ENCODE results near the gene ADAMTS15.

ADAMTS15 gene

GRCh38 chr11:130459521-130459920 is 11.1 kb downstream of the ADAMTS15 start:
- no peak for TF ChIP-seq CTCF (IDR thresholded peaks at IDR 0.05)
- Histone ChIP-seq H3K27ac (no peak overlapping the region), H3K4me1 (ENCODE audit: control insufficient read depth in 1 of 2, insufficient read depth in 1 of 2, low read depth in 1 of 2, low read length in 1 of 2) (no peaks in the 10 kb centered on the region), H3K36me3 (no peaks in the 10 kb centered on the region), H3K27me3 (peaks cover 12% of the 10 kb centered on the region), H3K4me3 (ENCODE audit: low read depth in 1 of 2, low read length in 1 of 2) (no peak overlapping the region), H3K9me3 (no peaks in the 10 kb centered on the region)

- Histone ChIP-seq H3K27me3 (peaks cover 7% of the 10 kb centered on the region), H3K4me3 (ENCODE audit: low read depth in 1 of 2, low read length in 1 of 2) (no peak overlapping the region), H3K36me3 (no peaks in the 10 kb centered on the region), H3K4me1 (ENCODE audit: control insufficient read depth in 1 of 2, insufficient read depth in 1 of 2, low read depth in 1 of 2, low read length in 1 of 2) (no peaks in the 10 kb centered on the region), H3K27ac (no peak overlapping the region), H3K9me3 (no peaks in the 10 kb centered on the region)
- no peak for TF ChIP-seq CTCF (IDR thresholded peaks at IDR 0.05)
These were observed 13.8 kb downstream of the ADAMTS15 start for GRCh38 chr11:130462101-130462885.

GRCh38 chr11:130462931-130463330 is 14.5 kb downstream of the ADAMTS15 start:
- H3K4me3 ChIP-seq (ENCODE audit: low read depth in 1 of 2, low read length in 1 of 2): no peak overlapping the region
- H3K36me3 ChIP-seq: no peaks in the 10 kb centered on the region
- H3K27ac ChIP-seq: no peak overlapping the region
- no peaks in the 10 kb centered on the region for H3K9me3 ChIP-seq
- TF ChIP-seq CTCF (IDR thresholded peaks at IDR 0.05): no peak
- H3K4me1 ChIP-seq (ENCODE audit: control insufficient read depth in 1 of 2, insufficient read depth in 1 of 2, low read depth in 1 of 2, low read length in 1 of 2): no peaks in the 10 kb centered on the region
- peaks cover 5% of the 10 kb centered on the region for H3K27me3 ChIP-seq

GRCh38 chr11:130464291-130464812 is 15.9 kb downstream of the ADAMTS15 start:
- Histone ChIP-seq H3K9me3 (no peaks in the 10 kb centered on the region), H3K27ac (no peak overlapping the region), H3K36me3 (no peaks in the 10 kb centered on the region), H3K27me3 (peaks cover 5% of the 10 kb centered on the region), H3K4me1 (ENCODE audit: control insufficient read depth in 1 of 2, insufficient read depth in 1 of 2, low read depth in 1 of 2, low read length in 1 of 2) (no peaks in the 10 kb centered on the region), H3K4me3 (ENCODE audit: low read depth in 1 of 2, low read length in 1 of 2) (no peak overlapping the region)
- no peak for TF ChIP-seq CTCF (IDR thresholded peaks at IDR 0.05)

GRCh38 chr11:130465263-130465662 is 16.8 kb downstream of the ADAMTS15 start:
- H3K27ac ChIP-seq: no peak overlapping the region
- H3K36me3 ChIP-seq: no peaks in the 10 kb centered on the region
- H3K27me3 ChIP-seq: peaks cover 5% of the 10 kb centered on the region
- no peaks in the 10 kb centered on the region for H3K4me1 ChIP-seq (ENCODE audit: control insufficient read depth in 1 of 2, insufficient read depth in 1 of 2, low read depth in 1 of 2, low read length in 1 of 2)
- no peaks in the 10 kb centered on the region for H3K9me3 ChIP-seq
- H3K4me3 ChIP-seq (ENCODE audit: low read depth in 1 of 2, low read length in 1 of 2): no peak overlapping the region
- no peak for TF ChIP-seq CTCF (IDR thresholded peaks at IDR 0.05)

All from neutrophil (primary cell).